Osteocyte (in vitro differentiated cells): ENCODE data around the gene NPIPB6. TPM values are rescaled to one million over a fixed set of nuclear protein-coding genes. Genes with fewer than 3 reads are reported as not detected.
A peak's percentile ranks its signal among the peaks of the same experiment; 100 is the strongest.

ENCODE experiments used
- DNase-seq: peaks from one replicate; pipeline ENCODE4 v3.0.0; 2021; ENCODE audit warnings: mixed read lengths; ENCODE audit not compliant: unreplicated experiment; ENCODE audit errors: extremely low spot score
- H3K27ac Mint-ChIP-seq: one replicate; pipeline ENCODE4 v1.8.0; 2021; ENCODE audit warnings: mild to moderate bottlenecking, mixed read lengths; ENCODE audit not compliant: unreplicated experiment
- H3K27me3 Mint-ChIP-seq: one replicate; pipeline ENCODE4 v1.8.0; 2021; ENCODE audit warnings: mixed read lengths; ENCODE audit not compliant: unreplicated experiment
- H3K36me3 Mint-ChIP-seq: one replicate; pipeline ENCODE4 v1.8.0; 2021; ENCODE audit warnings: mixed read lengths; ENCODE audit not compliant: unreplicated experiment
- H3K4me1 Mint-ChIP-seq: one replicate; pipeline ENCODE4 v1.8.0; 2021; ENCODE audit warnings: mixed read lengths; ENCODE audit not compliant: unreplicated experiment
- H3K4me3 Mint-ChIP-seq: one replicate; pipeline ENCODE4 v1.8.0; 2021; ENCODE audit warnings: mild to moderate bottlenecking, moderate library complexity, mixed read lengths; ENCODE audit not compliant: unreplicated experiment
- H3K9me3 Mint-ChIP-seq: one replicate; pipeline ENCODE4 v1.8.0; 2021; ENCODE audit warnings: mixed read lengths; ENCODE audit not compliant: unreplicated experiment
- total RNA-seq: library from RNA; stranded (reverse); gene quantifications from 2 replicates; pipeline ENCODE4 v1.2.1, GENCODE V29; 2021
- TF ChIP-seq, protein P1 (sequence below): fragments of 200-600 bp; sonication (generic); IDR thresholded peaks from 2 replicates; pipeline ENCODE4 v1.5.0; 2021; ENCODE audit warnings: antibody characterized with exemption, mild to moderate bottlenecking, moderate library complexity

Gene NPIPB6
- total RNA-seq, 1 donor from 2014 or later = 7.0 TPM

DNA sequence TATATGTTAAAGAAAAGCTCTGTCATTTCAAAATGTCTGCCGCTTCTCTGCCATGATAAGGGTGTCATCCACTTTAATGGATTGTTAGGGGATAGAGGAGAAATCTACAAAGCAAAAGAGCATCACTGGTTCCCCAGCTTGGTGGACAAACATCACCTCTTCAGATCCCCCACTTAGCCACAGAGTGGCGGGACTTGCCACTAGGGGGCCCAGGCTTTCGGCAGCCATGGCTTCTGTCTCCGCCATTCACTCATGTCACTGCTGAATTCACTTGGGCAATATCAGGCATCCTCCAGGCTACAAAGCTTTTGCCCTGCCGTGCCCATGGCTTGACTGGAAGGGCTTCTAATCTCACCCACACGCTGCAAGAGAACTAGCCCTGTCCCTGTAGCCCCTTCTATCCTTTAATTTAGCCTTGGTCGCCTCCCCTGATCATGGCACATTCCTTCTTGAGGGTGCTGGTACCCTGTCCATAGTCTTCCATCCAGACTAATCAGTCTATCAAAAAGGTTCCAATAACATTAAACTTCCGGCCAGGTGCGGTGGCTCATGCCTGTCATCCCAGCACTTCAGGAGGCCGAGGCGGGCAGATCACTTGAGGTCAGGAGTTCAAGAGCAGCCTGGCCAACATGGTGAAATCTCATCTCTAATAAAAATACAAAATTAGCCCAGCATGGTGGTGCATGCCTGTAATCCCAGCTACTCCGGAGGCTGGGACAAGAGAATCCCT lies 36.3 kb downstream of the NPIPB6 start:
- Mint-ChIP-seq H3K9me3 (no peaks in the 10 kb centered on the region), H3K4me1 (no peaks in the 10 kb centered on the region), H3K36me3 (no peaks in the 10 kb centered on the region), H3K27ac (no peak overlapping the region), H3K27me3 (no peaks in the 10 kb centered on the region), H3K4me3 (no peak overlapping the region)
- no peak for DNase-seq
- TF ChIP-seq, protein P1, sequence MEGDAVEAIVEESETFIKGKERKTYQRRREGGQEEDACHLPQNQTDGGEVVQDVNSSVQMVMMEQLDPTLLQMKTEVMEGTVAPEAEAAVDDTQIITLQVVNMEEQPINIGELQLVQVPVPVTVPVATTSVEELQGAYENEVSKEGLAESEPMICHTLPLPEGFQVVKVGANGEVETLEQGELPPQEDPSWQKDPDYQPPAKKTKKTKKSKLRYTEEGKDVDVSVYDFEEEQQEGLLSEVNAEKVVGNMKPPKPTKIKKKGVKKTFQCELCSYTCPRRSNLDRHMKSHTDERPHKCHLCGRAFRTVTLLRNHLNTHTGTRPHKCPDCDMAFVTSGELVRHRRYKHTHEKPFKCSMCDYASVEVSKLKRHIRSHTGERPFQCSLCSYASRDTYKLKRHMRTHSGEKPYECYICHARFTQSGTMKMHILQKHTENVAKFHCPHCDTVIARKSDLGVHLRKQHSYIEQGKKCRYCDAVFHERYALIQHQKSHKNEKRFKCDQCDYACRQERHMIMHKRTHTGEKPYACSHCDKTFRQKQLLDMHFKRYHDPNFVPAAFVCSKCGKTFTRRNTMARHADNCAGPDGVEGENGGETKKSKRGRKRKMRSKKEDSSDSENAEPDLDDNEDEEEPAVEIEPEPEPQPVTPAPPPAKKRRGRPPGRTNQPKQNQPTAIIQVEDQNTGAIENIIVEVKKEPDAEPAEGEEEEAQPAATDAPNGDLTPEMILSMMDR = peak; percentile 73

- no peak for DNase-seq
- Mint-ChIP-seq H3K4me3 (no peak overlapping the region), H3K36me3 (no peaks in the 10 kb centered on the region), H3K9me3 (no peaks in the 10 kb centered on the region), H3K27me3 (no peaks in the 10 kb centered on the region), H3K27ac (no peak overlapping the region), H3K4me1 (no peaks in the 10 kb centered on the region)
- TF ChIP-seq, protein P1 = no peak
Observed at GRCh38 chr16:28324887-28325279, 38.4 kb downstream of the NPIPB6 start.

- no peaks in the 10 kb centered on the region for H3K9me3 Mint-ChIP-seq
- DNase-seq = no peak
- H3K4me3 Mint-ChIP-seq = no peak overlapping the region
- TF ChIP-seq, protein P1 = no peak
- H3K27me3 Mint-ChIP-seq = no peaks in the 10 kb centered on the region
- H3K36me3 Mint-ChIP-seq = no peaks in the 10 kb centered on the region
- no peak overlapping the region for H3K27ac Mint-ChIP-seq
- no peaks in the 10 kb centered on the region for H3K4me1 Mint-ChIP-seq
Observed at GRCh38 chr16:28324235-28324886, 38.9 kb downstream of the NPIPB6 start.

DNA sequence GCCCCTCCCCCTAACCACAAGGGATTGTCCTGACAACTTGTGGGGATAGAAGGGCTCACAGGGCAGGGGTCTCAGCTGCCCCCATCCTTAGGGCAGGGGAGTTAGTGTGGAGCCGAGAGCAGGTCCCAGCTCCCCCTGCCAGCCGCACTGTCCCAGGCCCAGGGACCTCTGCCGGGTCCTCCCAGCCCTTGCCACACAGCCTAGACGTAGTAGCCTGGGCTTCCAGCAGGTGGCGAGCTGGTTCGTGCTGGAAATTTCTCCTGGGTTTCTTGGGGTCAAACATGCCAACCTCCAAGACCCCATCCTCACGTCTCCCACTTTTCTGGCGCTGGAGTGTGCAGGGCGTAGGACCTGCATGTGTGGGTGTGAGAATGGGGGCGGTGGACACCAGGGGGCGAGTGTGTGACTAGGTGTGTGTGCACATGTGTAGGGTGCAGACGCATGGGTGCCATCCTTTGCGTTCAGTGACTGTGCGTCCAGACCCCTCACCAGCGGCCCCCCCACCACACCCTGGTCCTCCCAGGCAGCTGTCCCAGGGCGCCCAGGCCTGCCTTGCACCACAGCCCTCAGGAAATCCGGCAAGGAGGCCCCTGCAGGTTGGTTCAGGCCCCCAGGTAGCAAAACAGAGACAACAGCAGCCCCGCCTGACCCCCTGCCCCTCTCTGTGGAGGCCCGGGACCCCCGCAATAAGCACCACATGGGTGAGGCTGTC lies 41.5 kb downstream of the NPIPB6 start:
- no peak overlapping the region for H3K27ac Mint-ChIP-seq
- no peaks in the 10 kb centered on the region for H3K9me3 Mint-ChIP-seq
- H3K36me3 Mint-ChIP-seq = no peaks in the 10 kb centered on the region
- TF ChIP-seq, protein P1 = peak; percentile 79
- H3K27me3 Mint-ChIP-seq = no peaks in the 10 kb centered on the region
- no peaks in the 10 kb centered on the region for H3K4me1 Mint-ChIP-seq
- DNase-seq = no peak
- H3K4me3 Mint-ChIP-seq = no peak overlapping the region

- H3K4me3 Mint-ChIP-seq = no peak overlapping the region
- H3K4me1 Mint-ChIP-seq = no peaks in the 10 kb centered on the region
Observed at GRCh38 chr16:28320741-28321140, 42.6 kb downstream of the NPIPB6 start.

More at GRCh38 chr16:28320741-28321140, 42.6 kb downstream of the NPIPB6 start:
- Mint-ChIP-seq H3K9me3 (no peaks in the 10 kb centered on the region), H3K36me3 (no peaks in the 10 kb centered on the region), H3K27ac (no peak overlapping the region), H3K27me3 (no peaks in the 10 kb centered on the region)
- TF ChIP-seq, protein P1 = no peak
- no peak for DNase-seq
